HUES6 (cell line): ENCODE data around the gene MRPL42.

Source experiments
- H3K27ac ChIP-seq: 2 replicates; pipeline ENCODE4 v1.7.0; 2013; ENCODE audit warnings: low read depth, mild to moderate bottlenecking, low read length, inconsistent platforms
- H3K27me3 ChIP-seq: 2 replicates; pipeline ENCODE4 v1.6.1; 2013; ENCODE audit warnings: low read length; ENCODE audit not compliant: control insufficient read depth, insufficient read depth
- H3K36me3 ChIP-seq: 2 replicates; pipeline ENCODE4 v1.6.1; 2013; ENCODE audit warnings: low read length; ENCODE audit not compliant: control insufficient read depth, insufficient read depth
- H3K4me1 ChIP-seq: 2 replicates; pipeline ENCODE4 v1.6.1; 2013; ENCODE audit warnings: low read length; ENCODE audit not compliant: control insufficient read depth, insufficient read depth
- H3K4me3 ChIP-seq: 2 replicates; pipeline ENCODE4 v1.5.1; 2013; ENCODE audit warnings: low read depth, low read length
- H3K9ac ChIP-seq: one replicate; pipeline ENCODE4 v1.6.1; 2013; ENCODE audit warnings: mild to moderate bottlenecking, low read length
- H3K9me3 ChIP-seq: 2 replicates; pipeline ENCODE4 v1.6.1; 2013; ENCODE audit warnings: low read depth, low read length; ENCODE audit not compliant: control insufficient read depth, insufficient read depth

The MRPL42 gene

GRCh38 chr12:93500667-93501066 lies 33.4 kb downstream of the MRPL42 start:
- Histone ChIP-seq H3K9me3 (no peaks in the 10 kb centered on the region), H3K36me3 (peaks cover 52% of the 10 kb centered on the region), H3K27me3 (no peaks in the 10 kb centered on the region), H3K4me3 (no peak overlapping the region), H3K27ac (no peak overlapping the region), H3K9ac (no peak overlapping the region), H3K4me1 (no peaks in the 10 kb centered on the region)

- Histone ChIP-seq H3K27me3 (no peaks in the 10 kb centered on the region), H3K9me3 (no peaks in the 10 kb centered on the region), H3K4me1 (no peaks in the 10 kb centered on the region), H3K36me3 (peaks cover 39% of the 10 kb centered on the region), H3K9ac (no peak overlapping the region), H3K4me3 (no peak overlapping the region), H3K27ac (no peak overlapping the region)
Observed at GRCh38 chr12:93502802-93503623, 35.7 kb downstream of the MRPL42 start.

GRCh38 chr12:93507165-93507564 lies 39.9 kb downstream of the MRPL42 start:
- H3K36me3 ChIP-seq, result peaks cover 26% of the 10 kb centered on the region

GRCh38 chr12:93509506-93509905 lies 42.2 kb downstream of the MRPL42 start:
- Histone ChIP-seq H3K27ac (no peak overlapping the region), H3K36me3 (peaks cover 14% of the 10 kb centered on the region), H3K9ac (no peak overlapping the region), H3K27me3 (no peaks in the 10 kb centered on the region), H3K4me1 (no peaks in the 10 kb centered on the region), H3K9me3 (no peaks in the 10 kb centered on the region), H3K4me3 (no peak overlapping the region)

More at GRCh38 chr12:93507165-93507564, 39.9 kb downstream of the MRPL42 start:
- H3K9ac ChIP-seq, result no peak overlapping the region
- no peaks in the 10 kb centered on the region for H3K9me3 ChIP-seq
- H3K4me1 ChIP-seq, result no peaks in the 10 kb centered on the region
- H3K4me3 ChIP-seq, result no peak overlapping the region
- no peaks in the 10 kb centered on the region for H3K27me3 ChIP-seq
- H3K27ac ChIP-seq, result no peak overlapping the region

- Histone ChIP-seq H3K27me3 (no peaks in the 10 kb centered on the region), H3K4me3 (no peak overlapping the region), H3K4me1 (peaks cover 5% of the 10 kb centered on the region; the same call in 1 of the 2 replicates), H3K9ac (no peak overlapping the region), H3K27ac (no peak overlapping the region), H3K9me3 (no peaks in the 10 kb centered on the region), H3K36me3 (no peaks in the 10 kb centered on the region)
Observed at GRCh38 chr12:93514853-93515252, 47.5 kb downstream of the MRPL42 start.

- Histone ChIP-seq H3K9ac (no peak overlapping the region), H3K27ac (no peak overlapping the region), H3K4me3 (no peak overlapping the region), H3K27me3 (no peaks in the 10 kb centered on the region), H3K36me3 (no peaks in the 10 kb centered on the region), H3K4me1 (peaks cover 5% of the 10 kb centered on the region), H3K9me3 (no peaks in the 10 kb centered on the region)
Observed at GRCh38 chr12:93518725-93519124, 51.4 kb downstream of the MRPL42 start.

GRCh38 chr12:93519859-93520258 lies 52.5 kb downstream of the MRPL42 start:
- Histone ChIP-seq H3K4me3 (no peak overlapping the region), H3K9ac (no peak overlapping the region), H3K27me3 (no peaks in the 10 kb centered on the region), H3K36me3 (no peaks in the 10 kb centered on the region), H3K4me1 (peaks cover 5% of the 10 kb centered on the region), H3K9me3 (no peaks in the 10 kb centered on the region), H3K27ac (no peak overlapping the region)

- peaks cover 5% of the 10 kb centered on the region for H3K4me1 ChIP-seq
- no peak overlapping the region for H3K27ac ChIP-seq
- no peak overlapping the region for H3K4me3 ChIP-seq
- H3K9me3 ChIP-seq, result no peaks in the 10 kb centered on the region
- no peak overlapping the region for H3K9ac ChIP-seq
- H3K27me3 ChIP-seq, result no peaks in the 10 kb centered on the region
- H3K36me3 ChIP-seq, result no peaks in the 10 kb centered on the region
Observed at GRCh38 chr12:93520454-93520853, 53.1 kb downstream of the MRPL42 start.

GRCh38 chr12:93521225-93522080 lies 54.1 kb downstream of the MRPL42 start:
- Histone ChIP-seq H3K36me3 (no peaks in the 10 kb centered on the region), H3K4me1 (peaks cover 6% of the 10 kb centered on the region), H3K9me3 (no peaks in the 10 kb centered on the region), H3K4me3 (no peak overlapping the region), H3K27me3 (no peaks in the 10 kb centered on the region), H3K27ac (no peak overlapping the region), H3K9ac (no peak overlapping the region)

- H3K27me3 ChIP-seq, result no peaks in the 10 kb centered on the region
- peaks cover 6% of the 10 kb centered on the region; the same call in 1 of the 2 replicates for H3K4me1 ChIP-seq
- no peak overlapping the region for H3K27ac ChIP-seq
- no peaks in the 10 kb centered on the region for H3K9me3 ChIP-seq
- H3K4me3 ChIP-seq, result no peak overlapping the region
- no peak overlapping the region for H3K9ac ChIP-seq
- no peaks in the 10 kb centered on the region for H3K36me3 ChIP-seq
Observed at GRCh38 chr12:93524386-93525133, 57.2 kb downstream of the MRPL42 start.
